Neural cell (in vitro differentiated cells): Measurements from ENCODE around the gene ADRA1B. TPM values are rescaled to one million over a fixed set of nuclear protein-coding genes. Genes with fewer than 3 reads are reported as not detected.

Experiments
- H2AFZ ChIP-seq: fragments of 200-600, 300-800 bp; sonication (generic), shearing (Covaris generic); 2 replicates; pipeline ENCODE4 v1.6.0; 2014; ENCODE audit warnings: low read depth, mild to moderate bottlenecking, antibody characterized with exemption, low read length, moderate library complexity
- H3F3A ChIP-seq: fragments of 200-600 bp; shearing (Covaris generic); 2 replicates; pipeline ENCODE4 v1.6.1; 2016; ENCODE audit warnings: mild to moderate bottlenecking, moderate library complexity, mixed read lengths, antibody characterized with exemption, low read length; ENCODE audit not compliant: insufficient read depth, poor library complexity, severe bottlenecking
- H3K27ac ChIP-seq: fragments of 200-600, 300-800 bp; sonication (generic), shearing (Covaris generic); 2 replicates; pipeline ENCODE4 v1.5.1; 2014; ENCODE audit warnings: mild to moderate bottlenecking, low read length, moderate library complexity
- H3K27me3 ChIP-seq: fragments of 300-800, 200-600 bp; sonication (generic), shearing (Covaris generic); 2 replicates; pipeline ENCODE4 v1.6.0; 2014; ENCODE audit warnings: mild to moderate bottlenecking, low read depth, low read length, moderate library complexity; ENCODE audit not compliant: insufficient read depth
- H3K36me3 ChIP-seq: fragments of 300-800, 200-600 bp; sonication (generic), shearing (Covaris generic); 2 replicates; pipeline ENCODE4 v1.5.1; 2014; ENCODE audit warnings: mild to moderate bottlenecking, antibody characterized with exemption, low read length, moderate library complexity; ENCODE audit not compliant: insufficient read depth
- H3K4me2 ChIP-seq: fragments of 300-800, 200-600 bp; sonication (generic), shearing (Covaris generic); 2 replicates; pipeline ENCODE4 v1.6.0; 2014; ENCODE audit warnings: mild to moderate bottlenecking, low read length
- H3K4me3 ChIP-seq: fragments of 300-800, 200-600 bp; sonication (generic), shearing (Covaris generic); 2 replicates; pipeline ENCODE4 v1.5.1; 2014; ENCODE audit warnings: mild to moderate bottlenecking, low read length, moderate library complexity
- H3K79me2 ChIP-seq: fragments of 200-600 bp; shearing (Covaris generic); replicated peaks from 2 replicates; pipeline ENCODE4 v1.6.0; 2014; ENCODE audit warnings: mild to moderate bottlenecking, low read length, moderate library complexity; ENCODE audit not compliant: insufficient read depth
- H3K9ac ChIP-seq: fragments of 300-800, 200-600 bp; sonication (generic), shearing (Covaris generic); 2 replicates; pipeline ENCODE4 v1.6.1; 2016; ENCODE audit warnings: mild to moderate bottlenecking, low read length, mixed read lengths
- H3K9me2 ChIP-seq: fragments of 200-600 bp; shearing (Covaris generic); 2 replicates; pipeline ENCODE4 v1.6.1; 2016; ENCODE audit warnings: mild to moderate bottlenecking, low read length, mixed read lengths; ENCODE audit not compliant: insufficient read depth
- H3K9me3 ChIP-seq: fragments of 200-600, 300-800 bp; sonication (generic), shearing (Covaris generic); 2 replicates; pipeline ENCODE4 v1.6.1; 2016; ENCODE audit warnings: mild to moderate bottlenecking, mixed run types, low read length, moderate library complexity, mixed read lengths
- H4K20me1 ChIP-seq: fragments of 200-600 bp; shearing (Covaris generic); 2 replicates; pipeline ENCODE4 v1.6.1; 2016; ENCODE audit warnings: mild to moderate bottlenecking, mixed run types; ENCODE audit not compliant: insufficient read depth
- CTCF ChIP-seq: fragments of 450-650 bp; IDR thresholded peaks from 2 replicates; pipeline ENCODE4 v1.5.1; 2014; ENCODE audit warnings: antibody characterized with exemption, mild to moderate bottlenecking, moderate library complexity; ENCODE audit not compliant: poor library complexity, severe bottlenecking
- EP300 ChIP-seq: fragments of 450-650 bp; conservative IDR thresholded peaks from 2 replicates; pipeline ENCODE4 v1.6.1; 2014; ENCODE audit warnings: antibody characterized with exemption, mild to moderate bottlenecking, moderate library complexity; ENCODE audit not compliant: poor library complexity, severe bottlenecking
- EZH2 ChIP-seq: fragments of 200-600, 300-800 bp; shearing (Covaris generic), sonication (generic); IDR thresholded peaks from 2 replicates; pipeline ENCODE4 v1.6.1; 2014; ENCODE audit warnings: antibody characterized with exemption, low read length, borderline replicate concordance, mild to moderate bottlenecking; ENCODE audit not compliant: insufficient read depth, poor library complexity, severe bottlenecking
- MXI1 ChIP-seq: fragments of 450-650 bp; conservative IDR thresholded peaks from 2 replicates; pipeline ENCODE4 v1.6.1; 2014; ENCODE audit warnings: antibody characterized with exemption, mild to moderate bottlenecking; ENCODE audit not compliant: poor library complexity, severe bottlenecking
- POLR2AphosphoS5 ChIP-seq: IDR thresholded peaks from 2 replicates; pipeline ENCODE4 v1.6.1; 2012
- RAD21 ChIP-seq: fragments of 450-650 bp; conservative IDR thresholded peaks from 2 replicates; pipeline ENCODE4 v1.6.1; 2014; ENCODE audit warnings: antibody characterized with exemption, mild to moderate bottlenecking, moderate library complexity
- SMC3 ChIP-seq: fragments of 450-650 bp; conservative IDR thresholded peaks from 2 replicates; pipeline ENCODE4 v1.6.1; 2014; ENCODE audit warnings: antibody characterized with exemption, mild to moderate bottlenecking, moderate library complexity; ENCODE audit not compliant: poor library complexity
- TAF1 ChIP-seq: IDR thresholded peaks from 2 replicates; pipeline ENCODE4 v1.6.1; 2012; ENCODE audit warnings: low read depth
- polyA plus RNA-seq: library from polyadenylated mRNA; depleted of rRNA; stranded (reverse); fragments of >200 nt; gene quantifications from 2 replicates; pipeline ENCODE4 v1.2.3, GENCODE V29; 2014
- TF ChIP-seq, protein P1 (sequence below): IDR thresholded peaks from 2 replicates; pipeline ENCODE4 v1.6.1; 2012; ENCODE audit warnings: borderline replicate concordance

ADRA1B gene
- polyA plus RNA-seq, 1 donor from 2014 or later, result 1.1 TPM

DNA sequence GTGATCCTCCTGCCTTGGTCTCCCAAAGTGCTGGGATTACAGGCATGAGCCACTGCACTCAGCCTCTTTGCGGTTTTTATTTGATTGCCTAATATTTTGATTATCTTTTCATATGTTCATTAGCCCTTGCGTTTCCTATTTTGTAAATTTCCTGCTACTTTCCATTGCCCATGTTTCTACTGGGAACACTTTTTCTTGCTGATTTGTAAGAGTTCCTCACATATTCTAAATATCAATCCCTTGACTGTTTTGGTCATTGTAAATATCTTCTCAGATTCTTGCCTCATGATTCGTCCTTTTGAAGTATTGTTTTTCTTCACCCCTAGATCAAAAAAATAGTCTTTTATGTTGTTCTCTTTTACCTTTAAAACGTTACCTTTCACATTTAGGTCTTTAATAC, 54.8 kb downstream of the ADRA1B start:
- TF ChIP-seq, protein P1, sequence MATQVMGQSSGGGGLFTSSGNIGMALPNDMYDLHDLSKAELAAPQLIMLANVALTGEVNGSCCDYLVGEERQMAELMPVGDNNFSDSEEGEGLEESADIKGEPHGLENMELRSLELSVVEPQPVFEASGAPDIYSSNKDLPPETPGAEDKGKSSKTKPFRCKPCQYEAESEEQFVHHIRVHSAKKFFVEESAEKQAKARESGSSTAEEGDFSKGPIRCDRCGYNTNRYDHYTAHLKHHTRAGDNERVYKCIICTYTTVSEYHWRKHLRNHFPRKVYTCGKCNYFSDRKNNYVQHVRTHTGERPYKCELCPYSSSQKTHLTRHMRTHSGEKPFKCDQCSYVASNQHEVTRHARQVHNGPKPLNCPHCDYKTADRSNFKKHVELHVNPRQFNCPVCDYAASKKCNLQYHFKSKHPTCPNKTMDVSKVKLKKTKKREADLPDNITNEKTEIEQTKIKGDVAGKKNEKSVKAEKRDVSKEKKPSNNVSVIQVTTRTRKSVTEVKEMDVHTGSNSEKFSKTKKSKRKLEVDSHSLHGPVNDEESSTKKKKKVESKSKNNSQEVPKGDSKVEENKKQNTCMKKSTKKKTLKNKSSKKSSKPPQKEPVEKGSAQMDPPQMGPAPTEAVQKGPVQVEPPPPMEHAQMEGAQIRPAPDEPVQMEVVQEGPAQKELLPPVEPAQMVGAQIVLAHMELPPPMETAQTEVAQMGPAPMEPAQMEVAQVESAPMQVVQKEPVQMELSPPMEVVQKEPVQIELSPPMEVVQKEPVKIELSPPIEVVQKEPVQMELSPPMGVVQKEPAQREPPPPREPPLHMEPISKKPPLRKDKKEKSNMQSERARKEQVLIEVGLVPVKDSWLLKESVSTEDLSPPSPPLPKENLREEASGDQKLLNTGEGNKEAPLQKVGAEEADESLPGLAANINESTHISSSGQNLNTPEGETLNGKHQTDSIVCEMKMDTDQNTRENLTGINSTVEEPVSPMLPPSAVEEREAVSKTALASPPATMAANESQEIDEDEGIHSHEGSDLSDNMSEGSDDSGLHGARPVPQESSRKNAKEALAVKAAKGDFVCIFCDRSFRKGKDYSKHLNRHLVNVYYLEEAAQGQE, result no peak
- TF ChIP-seq RAD21 (no peak), CTCF (no peak), POLR2AphosphoS5 (no peak), SMC3 (no peak), EZH2 (no peak), EP300 (no peak), TAF1 (no peak), MXI1 (no peak)
- Histone ChIP-seq H3K4me2 (no peak overlapping the region), H3F3A (no peaks in the 10 kb centered on the region), H3K4me3 (no peak overlapping the region), H3K27ac (no peak overlapping the region), H3K27me3 (peaks cover 40% of the 10 kb centered on the region), H3K36me3 (no peaks in the 10 kb centered on the region), H3K79me2 (no peaks in the 10 kb centered on the region), H3K9me2 (no peaks in the 10 kb centered on the region), H4K20me1 (no peaks in the 10 kb centered on the region), H3K9me3 (no peaks in the 10 kb centered on the region), H2AFZ (no peak overlapping the region), H3K9ac (no peak overlapping the region)

DNA sequence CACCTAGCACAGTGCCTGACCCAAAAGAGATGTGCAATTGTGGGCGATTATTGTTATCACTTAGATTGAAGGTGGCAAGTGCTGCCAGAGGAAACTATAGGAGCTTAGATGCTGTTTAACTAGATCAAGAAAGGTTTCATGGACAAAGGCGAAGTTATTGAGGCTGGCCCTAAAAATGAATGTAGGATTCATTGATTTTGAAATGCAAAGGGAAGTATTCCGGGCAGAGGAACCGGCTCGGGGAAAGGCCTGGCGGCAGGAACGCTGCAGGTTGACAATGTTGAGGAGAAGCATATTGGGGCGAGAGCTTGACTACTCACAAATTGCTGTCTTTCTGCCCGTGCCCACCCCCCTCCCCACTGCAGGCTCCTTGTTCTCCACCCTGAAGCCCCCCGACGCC, 55.2 kb downstream of the ADRA1B start:
- Histone ChIP-seq H3F3A (no peaks in the 10 kb centered on the region), H3K9me3 (no peaks in the 10 kb centered on the region), H3K4me2 (no peak overlapping the region), H3K36me3 (no peaks in the 10 kb centered on the region), H3K9me2 (no peaks in the 10 kb centered on the region), H3K79me2 (no peaks in the 10 kb centered on the region), H3K9ac (no peak overlapping the region), H3K4me3 (peak overlapping the region; percentile 48), H2AFZ (no peak overlapping the region), H3K27ac (no peak overlapping the region), H3K27me3 (peaks cover 40% of the 10 kb centered on the region), H4K20me1 (no peaks in the 10 kb centered on the region)
- TF ChIP-seq EP300 (no peak), EZH2 (no peak), MXI1 (no peak), CTCF (no peak), RAD21 (no peak), SMC3 (no peak), POLR2AphosphoS5 (no peak), TAF1 (no peak)
- TF ChIP-seq, protein P1, result no peak
